Glomerular endothelial cell (primary cell): ENCODE measurements around the gene SIGLEC14. TPM values are rescaled to one million over a fixed set of nuclear protein-coding genes. Genes with fewer than 3 reads are reported as not detected.

Experiments used
- total RNA-seq: library from RNA; depleted of rRNA; stranded (reverse); fragments of >200 nt; gene quantifications from 2 replicates; pipeline ENCODE4 v1.2.3, GENCODE V29; 2015

Gene SIGLEC14
- total RNA-seq, 1 donor from 2014 or later: 0.35 TPM

Other genes with a start within 250 kb of the SIGLEC14 start
- gene SIGLEC10, start 229.2 kb downstream of the SIGLEC14 start, total RNA-seq: not detected in 2 replicates
- not detected in 2 replicates for gene SIGLEC8, start 188.4 kb downstream of the SIGLEC14 start, total RNA-seq
- gene CEACAM18, start 168.3 kb downstream of the SIGLEC14 start, total RNA-seq: not detected in 2 replicates
- gene SIGLEC12, start 145.0 kb downstream of the SIGLEC14 start, total RNA-seq: not detected in 2 replicates
- not detected in 2 replicates for gene SIGLEC6, start 115.2 kb downstream of the SIGLEC14 start, total RNA-seq
- gene ZNF175, start 75.5 kb downstream of the SIGLEC14 start, total RNA-seq: 8.5 and 11.2 TPM in 2 replicates
- gene SIGLEC5, start 16.4 kb downstream of the SIGLEC14 start, total RNA-seq: 0.93 TPM in 1 of 2 replicates, not detected in the other
- gene SPACA6, start 46.5 kb upstream of the SIGLEC14 start, total RNA-seq: 2.5 and 4.8 TPM in 2 replicates
- not detected in 2 replicates for gene HAS1, start 77.2 kb upstream of the SIGLEC14 start, total RNA-seq
- not detected in 2 replicates for gene FPR1, start 105.1 kb upstream of the SIGLEC14 start, total RNA-seq
- not detected in 2 replicates for gene FPR2, start 114.4 kb upstream of the SIGLEC14 start, total RNA-seq
- not detected in 2 replicates for gene FPR3, start 148.3 kb upstream of the SIGLEC14 start, total RNA-seq
- 4.7 and 4.8 TPM in 2 replicates for gene ZNF577, start 241.1 kb upstream of the SIGLEC14 start, total RNA-seq